SH-SY5Y (cell line): ENCODE measurements around the gene NSG2.

ENCODE experiments used
- GATA2 ChIP-seq: IDR thresholded peaks from 2 replicates; pipeline ENCODE4 v1.6.1; 2011; ENCODE audit warnings: mild to moderate bottlenecking, low read depth, low read length
- GATA3 ChIP-seq: IDR thresholded peaks from 2 replicates; pipeline ENCODE4 v1.6.1; 2011; ENCODE audit warnings: low read depth, mild to moderate bottlenecking, low read length, moderate library complexity

DNA sequence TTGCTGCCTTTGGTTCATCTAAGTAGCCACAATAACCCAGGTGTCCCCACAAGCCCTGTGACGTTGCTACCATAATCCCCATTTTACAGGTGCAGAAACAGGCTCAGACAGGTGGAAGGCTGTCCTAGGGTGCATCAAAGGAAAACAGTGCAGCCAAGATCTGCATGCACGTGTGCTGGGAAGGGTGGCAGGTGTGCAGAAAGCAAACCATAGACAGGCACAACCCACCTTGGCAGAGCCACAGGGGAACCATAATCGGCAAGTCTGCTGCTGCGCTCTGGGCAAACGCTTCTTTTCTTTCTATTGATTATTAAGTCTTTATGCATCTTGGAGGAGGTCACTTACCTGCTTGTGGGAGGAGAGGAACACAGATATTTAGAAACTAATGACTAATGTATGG, 7.1 kb downstream of the NSG2 start:
- TF ChIP-seq GATA3 (no peak), GATA2 (no peak)
